Hepatocyte (in vitro differentiated cells): ENCODE measurements around the gene MED13L.

ENCODE experiments used
- EZH2 ChIP-seq: fragments of 200-600 bp; sonication (generic); IDR thresholded peaks from 2 replicates; pipeline ENCODE4 v1.6.1; 2016; ENCODE audit warnings: antibody characterized with exemption, mild to moderate bottlenecking, borderline replicate concordance
- EZH2phosphoT487 ChIP-seq: fragments of 200-600 bp; sonication (generic); IDR thresholded peaks from one replicate; pipeline ENCODE4 v1.6.1; 2018; ENCODE audit warnings: antibody characterized with exemption, mild to moderate bottlenecking, low read depth, moderate library complexity; ENCODE audit not compliant: unreplicated experiment, severe bottlenecking
- TF ChIP-seq, protein P1 (sequence below): fragments of 200-600 bp; sonication (generic); IDR thresholded peaks from 2 replicates; pipeline ENCODE4 v1.5.1; 2016; ENCODE audit warnings: antibody characterized with exemption, mild to moderate bottlenecking; ENCODE audit not compliant: poor library complexity

DNA sequence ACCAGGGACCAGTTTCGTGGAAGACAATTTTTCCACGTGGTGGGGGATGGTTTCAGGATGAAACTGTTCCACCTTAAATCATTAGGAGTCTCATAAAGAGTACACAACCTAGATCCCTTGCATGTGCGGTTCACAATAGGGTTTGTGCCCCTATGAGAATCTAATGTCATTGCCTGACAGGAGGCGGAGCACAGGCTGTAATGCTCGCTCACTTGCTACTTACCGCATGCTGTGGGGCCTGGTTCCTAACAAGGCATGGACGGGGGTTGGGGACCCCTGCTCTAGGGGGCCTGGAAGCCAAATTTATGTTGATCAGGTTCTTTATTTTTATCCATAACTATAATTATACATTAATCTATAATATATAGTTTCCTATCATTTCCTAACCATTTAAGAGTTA lies 315.3 kb downstream of the MED13L start:
- TF ChIP-seq, protein P1, sequence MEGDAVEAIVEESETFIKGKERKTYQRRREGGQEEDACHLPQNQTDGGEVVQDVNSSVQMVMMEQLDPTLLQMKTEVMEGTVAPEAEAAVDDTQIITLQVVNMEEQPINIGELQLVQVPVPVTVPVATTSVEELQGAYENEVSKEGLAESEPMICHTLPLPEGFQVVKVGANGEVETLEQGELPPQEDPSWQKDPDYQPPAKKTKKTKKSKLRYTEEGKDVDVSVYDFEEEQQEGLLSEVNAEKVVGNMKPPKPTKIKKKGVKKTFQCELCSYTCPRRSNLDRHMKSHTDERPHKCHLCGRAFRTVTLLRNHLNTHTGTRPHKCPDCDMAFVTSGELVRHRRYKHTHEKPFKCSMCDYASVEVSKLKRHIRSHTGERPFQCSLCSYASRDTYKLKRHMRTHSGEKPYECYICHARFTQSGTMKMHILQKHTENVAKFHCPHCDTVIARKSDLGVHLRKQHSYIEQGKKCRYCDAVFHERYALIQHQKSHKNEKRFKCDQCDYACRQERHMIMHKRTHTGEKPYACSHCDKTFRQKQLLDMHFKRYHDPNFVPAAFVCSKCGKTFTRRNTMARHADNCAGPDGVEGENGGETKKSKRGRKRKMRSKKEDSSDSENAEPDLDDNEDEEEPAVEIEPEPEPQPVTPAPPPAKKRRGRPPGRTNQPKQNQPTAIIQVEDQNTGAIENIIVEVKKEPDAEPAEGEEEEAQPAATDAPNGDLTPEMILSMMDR = no peak
- TF ChIP-seq EZH2 (no peak), EZH2phosphoT487 (no peak)
